ENCODE results near the gene IBTK.
"Not testable (repeated sequence)": the region's sequence is repeated elsewhere in the genome, so short reads cannot be mapped to it uniquely, and the experiment has no call there.

GRCh38 chr6:82281550-82281949 lies 34.0 kb upstream of the IBTK start:
- not testable (repeated sequence) for TF ChIP-seq RARB (CRISPR knock-in tag; IDR thresholded peaks at IDR 0.05); CREB5 (CRISPR knock-in tag; IDR thresholded peaks at IDR 0.05; ENCODE audit: low read depth); OSR1 (CRISPR knock-in tag; IDR thresholded peaks at IDR 0.05)

Measured in SK-N-SH treated with all-trans-retinoic acid at 6 μM for 48 hours (cell line).